ENCODE measurements around the gene SPRR2B. TPM values are rescaled to one million over a fixed set of nuclear protein-coding genes. Genes with fewer than 3 reads are reported as not detected.
A peak's percentile ranks its signal among the peaks of the same experiment; 100 is the strongest.
"Not testable (repeated sequence)": the region's sequence is repeated elsewhere in the genome, so short reads cannot be mapped to it uniquely, and the experiment has no call there.

Gene SPRR2B
- not detected in 2 replicates for total RNA-seq (2014; rRNA removed; shearing (Covaris generic))

DNA sequence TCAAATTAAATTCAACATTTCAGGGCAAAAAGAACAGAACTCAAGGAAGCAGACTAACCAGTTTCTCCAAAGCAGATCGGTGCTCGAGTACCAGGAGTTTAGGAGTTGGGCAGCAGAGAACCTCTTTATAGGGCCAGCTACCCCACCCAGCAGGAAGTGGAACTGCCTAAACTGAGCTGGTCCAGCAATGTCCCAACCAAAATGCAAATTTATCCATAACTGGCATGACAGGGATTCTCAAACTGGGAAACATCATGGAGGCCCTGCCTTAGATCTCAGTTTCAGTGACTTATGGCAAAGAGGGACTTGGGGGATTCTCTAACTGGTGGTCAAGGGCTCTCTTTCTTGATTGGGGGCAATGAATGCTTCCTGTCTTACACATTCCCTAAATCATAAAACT, at the start of gene SPRR2B:
Gene SPRR2B, minus strand, starts transcription at position 101 of the 400 bp plus-strand sequence. CDS start 772 bp downstream, outside the sequence.
- DNase-seq (ENCODE audit: low spot score): no peak

DNA sequence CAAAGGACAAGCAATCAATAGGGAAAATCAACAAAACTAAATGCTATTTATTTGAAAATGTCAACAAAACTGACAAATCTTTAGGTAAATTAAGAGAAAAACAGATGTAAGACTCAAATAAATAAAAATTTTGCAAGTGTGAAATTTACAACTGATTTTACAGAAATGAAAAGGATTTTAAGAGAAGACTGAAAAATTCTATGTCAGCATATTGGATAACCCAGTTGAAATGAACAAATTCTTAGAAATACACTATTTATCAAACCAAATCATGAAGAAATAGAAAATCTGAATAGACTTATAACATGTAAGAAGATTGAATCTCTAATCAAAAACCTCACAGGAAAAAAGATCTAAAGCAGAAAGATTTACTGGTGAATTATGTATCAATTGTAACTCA, 49.5 kb upstream of the SPRR2B start:
- no peak for DNase-seq (ENCODE audit: low spot score)

DNA sequence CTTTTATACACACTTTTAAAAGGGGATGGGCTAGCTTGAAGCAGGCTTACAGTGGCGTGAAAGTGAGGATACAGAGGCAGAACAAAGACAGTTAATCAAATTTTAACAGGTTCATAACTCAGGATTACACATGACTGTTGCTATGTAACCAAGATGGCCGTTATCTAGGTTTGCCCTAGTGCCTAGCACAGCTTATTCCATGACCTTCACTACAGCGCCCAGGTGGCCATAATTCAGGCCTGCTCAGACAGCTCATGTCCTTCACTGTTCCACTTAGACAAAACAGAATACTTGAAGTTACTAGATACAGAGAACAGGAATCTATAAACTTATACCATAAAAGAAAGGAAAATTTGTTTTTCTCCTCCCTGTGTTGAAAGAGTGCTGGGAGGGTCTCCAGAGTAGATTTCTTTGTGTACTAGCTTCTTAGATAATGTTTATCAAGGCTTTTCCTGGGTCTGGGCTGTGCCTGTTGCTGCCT, 48.1 kb upstream of the SPRR2B start:
- no peak for DNase-seq (ENCODE audit: low spot score)

DNA sequence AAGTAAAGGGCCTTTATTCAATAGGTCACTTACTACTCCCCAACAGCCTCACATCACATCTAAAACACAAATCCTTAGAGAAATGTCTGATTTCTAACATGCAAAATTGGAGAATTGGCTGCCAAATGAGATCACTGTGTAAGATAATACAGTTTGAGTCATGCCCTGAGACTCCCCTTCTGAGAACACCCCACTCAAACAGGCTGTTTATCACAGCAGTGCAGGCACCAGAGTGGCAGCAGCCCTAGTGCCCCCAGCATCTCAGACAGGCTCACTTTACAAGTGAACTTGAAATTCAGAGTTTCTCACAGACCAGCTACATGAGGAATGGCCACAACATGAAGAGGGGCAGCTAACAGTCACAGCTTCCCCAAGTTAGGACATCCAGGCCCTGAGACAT, 43.9 kb upstream of the SPRR2B start:
- DNase-seq (ENCODE audit: low spot score): not testable (repeated sequence)

DNA sequence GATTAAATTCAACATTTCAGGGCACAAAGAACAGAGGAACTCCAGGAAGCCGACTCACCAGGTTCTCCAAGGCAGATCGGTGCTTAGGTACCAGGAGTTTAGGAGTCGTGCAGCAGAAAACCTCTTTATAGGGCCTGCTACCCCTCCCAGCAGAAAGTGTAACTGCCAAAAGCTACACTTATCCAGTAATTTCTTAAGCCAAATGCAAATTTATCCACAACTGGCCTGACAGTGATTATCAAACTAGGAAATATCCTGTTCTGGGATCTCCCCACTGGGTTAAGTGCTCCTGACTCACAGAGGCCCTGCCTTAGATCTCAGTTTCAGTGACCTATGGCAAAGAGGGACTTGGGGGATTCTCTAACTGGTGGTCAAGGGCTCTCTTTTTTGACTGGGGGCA, 42.0 kb upstream of the SPRR2B start, which contains the start of gene SPRR2F:
Gene SPRR2F, minus strand, starts transcription at position 101 of the 400 bp plus-strand sequence. CDS start 783 bp downstream, outside the sequence.
- DNase-seq (ENCODE audit: low spot score): no peak

DNA sequence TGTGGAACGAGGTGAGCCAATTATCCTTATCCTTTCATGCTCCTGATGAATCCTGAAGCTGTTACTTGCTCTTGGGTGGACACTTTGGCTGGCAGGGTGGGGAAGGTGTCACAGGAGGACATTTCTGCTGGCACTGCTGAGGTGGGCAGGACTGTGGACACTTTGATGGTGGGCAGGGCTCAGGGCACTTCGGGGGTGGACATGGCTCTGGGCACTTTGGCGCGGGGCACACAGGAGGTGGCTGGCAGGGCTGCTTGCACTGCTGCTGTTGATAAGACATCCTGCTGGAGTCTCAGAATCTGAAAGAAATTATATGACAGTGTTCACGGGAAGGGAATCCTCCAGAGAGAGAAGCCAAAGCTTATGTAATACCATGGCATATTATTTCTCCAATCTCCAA, 41.0 kb upstream of the SPRR2B start:
- DNase-seq (ENCODE audit: low spot score): not testable (repeated sequence)

DNA sequence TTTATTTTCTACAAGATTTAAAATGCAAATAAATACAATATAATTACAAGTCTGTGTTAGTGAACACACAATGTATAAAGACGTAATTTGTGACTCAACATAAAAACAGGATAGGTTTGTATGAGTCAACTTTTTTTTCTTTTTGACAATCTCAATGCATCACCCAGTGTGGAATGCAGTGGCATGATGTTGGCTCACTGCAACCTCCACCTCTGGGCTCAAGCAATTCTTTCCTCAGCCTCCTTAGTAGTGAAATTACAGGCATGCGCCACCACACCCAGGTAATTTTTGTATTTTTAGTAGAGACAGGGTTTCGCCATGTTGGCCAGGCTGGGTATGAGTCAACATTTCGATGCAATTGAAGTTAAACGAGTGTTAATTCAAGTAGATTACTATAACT, 28.8 kb upstream of the SPRR2B start:
- DNase-seq (ENCODE audit: low spot score): peak; percentile 64

DNA sequence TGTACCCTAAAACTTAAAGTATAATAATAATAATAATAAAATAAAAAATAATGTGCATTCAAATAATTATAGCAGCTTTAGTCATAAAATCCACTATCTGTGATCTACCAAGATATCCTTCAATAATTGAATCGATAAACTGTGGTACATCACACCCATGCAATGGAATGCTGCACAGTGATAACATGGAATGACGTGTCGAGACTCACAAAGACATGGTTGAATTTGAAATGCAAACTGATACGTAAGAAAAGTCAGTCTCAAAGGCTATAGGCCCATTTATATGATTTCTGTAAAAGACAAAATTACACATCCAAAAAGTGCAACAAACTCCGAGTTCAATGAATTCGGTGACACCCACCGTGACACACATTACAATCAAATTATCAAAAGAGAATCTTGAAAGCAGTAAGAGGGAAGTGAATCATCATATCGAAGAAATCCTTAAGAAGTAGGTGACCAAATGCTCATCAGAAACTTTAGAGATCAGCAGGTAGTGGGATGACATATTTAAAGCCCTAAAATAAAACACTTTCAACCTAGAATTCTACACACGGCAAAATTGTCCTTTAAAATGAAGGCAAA, 28.1 kb upstream of the SPRR2B start:
- no peak for DNase-seq (ENCODE audit: low spot score)

DNA sequence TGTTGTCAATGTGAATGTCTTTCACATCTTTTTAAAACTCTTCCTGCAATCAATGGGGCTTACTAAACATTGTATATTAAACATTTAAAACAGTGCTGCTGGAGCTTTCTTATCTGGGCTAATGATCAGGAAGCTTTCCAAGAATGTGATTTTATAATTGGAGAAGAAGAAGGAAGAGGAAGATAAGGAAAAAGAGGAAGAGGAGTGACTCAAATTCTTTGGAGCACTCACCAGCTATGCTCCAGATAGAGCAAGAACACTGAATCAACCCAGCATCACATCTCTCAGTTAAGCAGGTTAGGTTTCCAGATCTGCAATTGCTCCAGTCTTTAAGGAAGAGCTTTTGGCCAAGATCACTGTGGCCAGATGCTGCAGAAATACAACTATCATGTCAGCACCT, 24.4 kb upstream of the SPRR2B start:
- no peak for DNase-seq (ENCODE audit: low spot score)

DNA sequence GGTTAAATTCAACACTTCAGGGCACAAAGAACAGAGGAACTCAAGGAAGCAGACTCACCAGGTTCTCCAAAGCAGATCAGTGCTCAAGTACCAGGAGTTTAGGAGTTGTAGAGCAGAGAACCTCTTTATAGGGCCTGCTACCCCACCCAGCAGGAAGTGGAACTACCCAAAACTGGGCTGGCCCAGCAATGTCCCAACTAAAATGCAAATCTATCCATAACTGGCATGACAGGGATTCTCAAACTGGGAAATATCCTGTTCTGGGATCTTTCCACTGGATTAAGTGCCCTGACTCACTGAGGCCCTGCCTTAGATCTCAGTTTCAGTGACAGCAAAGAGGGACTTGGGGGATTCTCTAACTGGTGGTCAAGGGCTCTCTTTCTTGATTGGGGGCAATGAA, 23.0 kb upstream of the SPRR2B start, which contains the start of gene SPRR2E:
Gene SPRR2E, minus strand, starts transcription at position 101 of the 400 bp plus-strand sequence. CDS start 775 bp downstream, outside the sequence.
- DNase-seq (ENCODE audit: low spot score): no peak

DNA sequence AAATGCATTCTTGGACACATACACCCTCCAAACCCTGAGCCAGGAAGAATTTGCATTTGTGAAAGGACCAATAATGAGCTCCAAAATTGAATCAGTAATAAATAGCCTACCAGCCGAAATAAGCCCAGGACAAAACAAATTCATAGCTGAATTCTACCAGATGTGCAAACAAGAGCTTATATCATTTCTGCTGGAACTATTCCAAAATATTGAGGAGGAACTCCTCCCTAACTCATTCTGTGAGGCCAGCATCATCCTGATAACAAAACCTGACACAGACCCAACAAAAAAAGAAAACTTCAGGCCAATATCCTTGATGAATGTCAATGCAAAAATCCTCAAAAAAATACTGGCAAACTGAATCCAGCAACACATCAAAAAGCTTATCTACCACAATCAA, 16.2 kb upstream of the SPRR2B start:
- DNase-seq (ENCODE audit: low spot score): no peak

DNA sequence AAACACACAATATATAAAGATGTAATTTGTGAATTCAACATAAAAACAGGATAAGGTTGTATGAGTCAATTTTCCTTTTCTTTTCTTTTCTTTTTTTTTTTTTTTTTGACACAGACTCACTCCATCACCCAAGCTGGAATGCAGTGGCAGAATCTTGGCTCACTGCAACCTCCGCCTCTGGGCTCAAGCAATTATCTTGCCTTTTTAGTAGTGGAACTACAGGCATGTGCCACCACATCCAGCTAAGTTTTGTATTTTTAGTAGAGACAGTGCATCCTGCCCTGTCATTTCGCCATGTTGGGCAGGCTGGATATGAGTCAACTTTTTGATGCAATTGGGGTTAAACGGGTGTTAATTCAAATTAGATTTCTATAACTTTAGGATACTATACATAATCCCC, 10.3 kb upstream of the SPRR2B start:
- DNase-seq (ENCODE audit: low spot score): peak; percentile 8

DNA sequence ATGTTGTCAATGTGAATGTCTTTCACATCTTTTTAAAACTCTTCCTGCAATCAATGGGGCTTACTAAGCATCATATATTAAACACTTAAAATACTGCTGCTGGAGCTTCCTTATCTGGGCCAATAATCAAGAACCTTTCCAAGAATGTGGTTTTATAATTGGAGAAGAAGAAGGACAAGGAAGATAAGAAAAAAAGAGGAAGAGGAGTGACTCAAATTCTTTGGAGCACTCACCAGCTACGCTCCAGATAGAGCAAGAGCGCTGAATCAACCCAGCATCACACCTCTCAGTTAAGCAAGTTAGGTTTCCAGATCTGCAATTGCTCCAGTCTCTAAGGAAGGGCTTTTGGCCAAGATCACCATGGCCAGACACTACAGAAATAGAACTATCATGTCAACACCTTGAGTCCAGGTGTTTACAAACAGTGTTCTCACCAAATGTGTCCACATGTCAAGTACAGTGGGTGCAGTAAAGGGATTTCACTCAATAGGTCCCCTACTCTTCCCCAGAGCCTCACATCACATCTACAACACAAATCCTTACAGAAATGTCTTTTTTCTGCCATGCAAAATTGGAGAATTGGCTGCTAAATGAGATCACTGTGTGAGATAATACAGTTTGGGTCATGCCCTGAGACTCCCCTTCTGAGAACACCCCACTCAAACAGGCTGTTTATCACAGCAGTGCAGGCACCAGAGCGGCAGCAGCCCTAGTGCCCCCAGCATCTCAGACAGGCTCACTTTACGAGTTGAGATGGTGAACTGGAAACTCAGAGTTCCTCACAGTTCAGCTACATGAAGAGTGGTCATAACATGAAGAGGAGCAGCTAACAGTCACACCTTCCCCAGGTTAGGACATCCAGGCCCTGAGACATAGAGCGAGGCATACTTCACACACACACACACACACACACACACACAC, 1.7 kb upstream of the SPRR2B start:
- DNase-seq (ENCODE audit: low spot score): no peak

DNA sequence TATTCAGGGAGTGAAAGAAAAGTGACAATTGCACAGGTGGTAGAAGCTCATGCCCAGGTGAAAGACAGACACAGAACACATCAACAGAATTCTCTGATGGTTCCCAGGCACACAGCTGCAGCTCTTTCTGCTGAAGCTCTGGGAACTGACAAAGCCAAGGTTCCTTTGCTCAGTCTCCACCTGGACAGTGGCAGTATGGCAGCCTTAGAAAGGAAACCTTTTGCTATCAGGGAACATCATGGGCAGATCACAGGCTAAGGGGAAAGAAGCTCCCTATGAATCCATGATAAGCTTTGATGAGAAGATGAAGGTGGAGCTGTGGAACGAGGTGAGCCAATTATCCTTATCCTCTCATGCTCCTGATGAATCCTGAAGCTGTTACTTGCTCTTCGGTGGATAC, 1.2 kb downstream of the SPRR2B start:
- DNase-seq (ENCODE audit: low spot score): no peak

DNA sequence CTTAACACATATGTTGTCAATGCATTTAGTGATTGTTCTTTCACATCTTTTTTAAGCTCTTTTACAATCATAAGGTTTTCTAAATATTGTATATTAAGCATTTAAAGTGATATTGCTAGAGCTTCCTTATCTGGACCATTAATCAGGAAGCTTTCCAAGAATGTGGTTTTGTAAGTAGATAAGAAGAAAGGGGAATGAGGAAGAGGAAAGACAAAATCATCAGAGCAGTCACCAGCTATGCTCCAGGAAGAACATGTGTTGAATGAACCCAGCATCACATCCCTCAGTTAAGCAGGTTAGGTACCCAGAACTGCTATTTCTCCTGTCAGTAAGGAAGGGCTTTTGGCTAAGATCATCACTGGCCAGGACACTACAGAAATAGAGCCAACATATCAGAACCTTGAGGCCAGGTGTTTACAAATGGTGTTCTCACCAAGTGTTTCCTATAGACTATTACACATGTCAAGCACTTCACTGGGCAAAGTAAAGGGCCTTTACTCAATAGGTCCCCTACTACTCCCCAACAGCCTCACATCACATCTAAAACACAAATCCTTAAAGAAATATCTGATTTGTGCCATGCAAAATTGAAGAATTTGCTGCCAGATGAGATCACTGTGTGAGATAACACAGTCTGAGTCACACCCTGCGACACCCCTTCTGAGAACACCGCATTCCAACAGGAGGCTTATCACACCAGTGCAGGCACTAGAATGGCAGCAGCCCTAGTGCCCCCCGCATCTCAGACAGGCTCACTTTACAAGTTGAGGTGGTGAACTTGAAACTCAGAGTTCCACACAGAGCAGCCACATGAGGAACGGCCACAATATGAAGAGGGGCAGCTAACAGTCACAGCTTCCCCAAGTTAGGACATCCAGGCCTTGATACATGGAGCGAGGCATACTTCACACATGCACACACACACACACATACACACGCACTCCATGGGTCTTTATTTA, 12.3 kb downstream of the SPRR2B start:
- no peak for DNase-seq (ENCODE audit: low spot score)

DNA sequence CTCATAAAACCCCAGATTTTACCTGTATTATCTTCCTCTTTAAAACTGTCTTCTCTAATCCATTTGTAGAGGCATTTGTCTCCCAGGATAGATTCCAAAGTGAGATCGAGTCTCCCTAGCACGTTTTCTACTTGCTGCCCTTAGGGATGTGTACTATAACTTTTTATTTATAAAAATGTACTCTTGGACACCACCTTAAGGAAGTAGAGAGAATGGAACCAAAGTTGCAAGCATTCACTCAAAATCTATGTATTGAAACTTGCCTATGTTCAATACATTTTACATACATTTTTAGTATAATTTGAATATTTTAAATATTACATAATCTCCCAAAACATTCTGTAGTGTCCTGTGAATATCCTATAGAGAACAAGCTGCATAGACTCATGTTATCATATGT, 13.3 kb downstream of the SPRR2B start:
- no peak for DNase-seq (ENCODE audit: low spot score)

DNA sequence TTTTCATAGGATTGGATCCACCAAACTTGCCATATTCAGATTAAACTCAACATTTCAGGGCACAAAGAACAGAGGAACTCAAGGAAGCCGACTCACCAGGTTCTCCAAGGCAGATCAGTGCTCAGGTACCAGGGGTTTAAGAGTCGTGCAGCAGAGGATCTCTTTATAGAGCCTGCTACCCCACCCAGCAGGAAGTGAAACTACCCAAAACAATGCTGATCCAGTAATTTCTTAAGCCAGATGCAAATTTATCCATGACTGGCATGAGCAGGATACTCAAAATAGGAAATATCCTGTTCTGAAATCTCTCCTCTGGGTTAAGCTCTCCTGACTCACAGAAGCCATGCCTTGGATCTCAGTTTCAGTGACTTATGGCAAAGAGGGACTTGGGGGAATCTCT, 14.0 kb downstream of the SPRR2B start, which contains the start of gene SPRR2A:
Gene SPRR2A, minus strand, starts transcription at position 138 of the 400 bp plus-strand sequence. CDS start 777 bp downstream, outside the sequence.
- no peak for DNase-seq (ENCODE audit: low spot score)

DNA sequence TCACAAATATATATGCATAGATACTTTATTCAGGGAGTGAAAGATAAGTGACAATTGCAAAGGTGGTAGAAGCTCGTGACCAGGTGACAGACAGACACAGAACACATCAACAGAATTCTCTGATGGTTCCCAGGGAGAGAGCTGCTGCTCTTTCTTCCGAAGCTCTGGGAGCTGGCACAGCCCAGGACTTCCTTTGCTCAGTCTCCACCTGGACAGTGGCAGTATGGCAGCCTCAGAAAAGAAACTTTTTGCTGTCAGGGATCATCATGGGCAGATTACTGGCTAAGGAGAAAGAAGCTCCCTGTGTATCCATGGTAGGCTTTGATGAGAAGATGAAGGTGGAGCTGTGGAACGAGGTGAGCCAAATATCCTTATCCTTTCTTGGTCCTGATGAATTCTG, 15.3 kb downstream of the SPRR2B start:
- DNase-seq (ENCODE audit: low spot score): not testable (repeated sequence)

DNA sequence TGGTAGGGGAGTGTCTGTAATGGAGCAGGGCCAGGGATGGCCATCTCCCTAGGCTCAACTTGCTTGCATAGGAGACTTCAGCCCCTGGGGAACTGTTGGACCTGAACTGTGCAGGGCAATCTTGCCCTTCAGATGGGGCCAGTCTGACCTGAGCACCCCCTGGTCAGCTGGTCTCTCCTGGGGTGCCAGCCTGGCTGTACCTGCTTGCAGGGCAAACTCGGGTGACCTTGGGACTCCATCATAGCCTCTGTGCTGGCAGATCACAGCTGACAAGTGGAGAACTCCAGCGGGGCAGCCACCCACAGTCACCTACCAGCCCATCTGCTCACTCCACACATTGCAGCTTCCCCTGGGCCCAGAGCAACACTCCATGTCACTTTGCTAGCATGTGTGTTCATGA, 22.2 kb downstream of the SPRR2B start:
- no peak for DNase-seq (ENCODE audit: low spot score)

DNA sequence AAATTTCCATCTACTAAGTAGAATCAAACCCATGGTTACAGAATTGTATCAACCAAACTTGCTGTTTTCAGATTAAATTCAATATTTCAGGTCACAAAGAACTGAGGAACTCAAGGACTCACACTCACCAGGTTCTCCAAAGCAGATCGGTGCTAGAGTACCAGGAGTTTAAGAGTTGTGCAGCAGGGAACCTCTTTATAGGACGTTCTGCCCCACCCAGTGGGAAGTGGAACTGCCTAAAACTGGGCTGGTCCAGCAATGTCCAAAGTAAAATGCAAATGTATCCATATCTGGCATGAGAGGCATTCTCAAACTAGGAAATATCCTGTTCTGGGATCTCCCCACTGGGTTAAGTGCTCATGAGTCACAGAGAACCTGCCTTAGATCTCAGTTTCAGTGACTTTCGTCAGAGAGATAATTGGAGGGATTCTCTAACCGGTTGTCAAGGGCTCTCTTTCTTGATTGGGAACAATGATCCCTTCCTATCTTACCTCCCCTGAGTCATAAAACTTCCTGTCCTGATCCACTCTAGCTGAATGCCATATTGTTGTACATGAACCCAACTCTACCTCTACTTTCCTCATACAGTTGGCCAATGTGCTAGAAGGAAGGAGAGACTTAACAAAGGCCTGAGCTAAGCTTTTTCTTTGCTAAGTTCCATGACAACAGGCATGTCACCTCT, 30.3 kb downstream of the SPRR2B start, which contains the start of gene SPRR2D:
Gene SPRR2D, minus strand, starts transcription at position 171 of the 682 bp plus-strand sequence. CDS start 774 bp downstream, outside the sequence.
- DNase-seq (ENCODE audit: low spot score): no peak

DNA sequence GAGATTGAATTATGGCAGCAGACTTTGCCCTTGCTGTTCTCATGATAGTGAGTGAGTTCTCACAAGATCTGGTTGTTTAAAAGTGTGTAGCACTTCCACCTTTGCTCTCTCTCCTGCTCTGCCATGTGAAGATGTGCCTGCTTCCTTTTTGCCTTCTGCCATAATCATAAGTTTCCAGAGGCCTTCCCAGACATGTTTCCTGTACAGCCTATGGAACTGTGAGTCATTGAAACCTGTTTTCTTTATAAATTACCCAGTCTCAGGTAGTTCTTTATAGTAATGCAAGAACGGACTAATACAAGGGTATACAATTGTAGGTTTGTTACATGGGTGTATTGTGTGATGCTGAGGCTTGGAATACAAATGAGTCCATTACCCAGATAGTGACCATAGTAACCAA, 36.2 kb downstream of the SPRR2B start:
- no peak for DNase-seq (ENCODE audit: low spot score)
